MCF 10A (cell line): ENCODE data around the gene RNF111. TPM values are rescaled to one million over a fixed set of nuclear protein-coding genes. Genes with fewer than 3 reads are reported as not detected.

ENCODE experiments used
- BruUV-seq: library from RNA; stranded (reverse); fragments of 400-500 nt; replicated peaks from 2 replicates; lab custom pipeline; 2021; lab: Mats Ljungman, UMichigan
- CTCF ChIA-PET: fragments of 300-600 bp; sonication (Branson Sonifier 250); formaldehyde crosslinking; extraction: SDS; loops from one replicate; lab custom pipeline; 2021; ENCODE audit warnings: antibody characterized with exemption, inconsistent platforms; lab: Yijun Ruan, JAX
- POLR2A ChIA-PET: fragments of 300-600, 350-650 bp; sonication (Branson Sonifier 250); formaldehyde crosslinking; extraction: SDS; loops from one replicate; lab custom pipeline; 2020; ENCODE audit warnings: antibody characterized with exemption, inconsistent platforms; lab: Yijun Ruan, JAX
- DNase-seq: peaks from one replicate; pipeline ENCODE4 v3.0.0-alpha.2; 2018; ENCODE audit not compliant: unreplicated experiment
- H3K27ac Mint-ChIP-seq: one replicate; pipeline ENCODE4 v1.8.0; 2022; ENCODE audit warnings: mild to moderate bottlenecking, low read depth, mixed read lengths; ENCODE audit not compliant: unreplicated experiment
- H3K27me3 Mint-ChIP-seq: one replicate; pipeline ENCODE4 v1.8.0; 2022; ENCODE audit warnings: mixed read lengths; ENCODE audit not compliant: insufficient read depth, unreplicated experiment
- H3K36me3 Mint-ChIP-seq: one replicate; pipeline ENCODE4 v1.8.0; 2022; ENCODE audit warnings: mild to moderate bottlenecking, moderate library complexity, mixed read lengths; ENCODE audit not compliant: insufficient read depth, unreplicated experiment
- H3K4me1 Mint-ChIP-seq: one replicate; pipeline ENCODE4 v1.8.0; 2022; ENCODE audit warnings: mixed read lengths; ENCODE audit not compliant: insufficient read depth, unreplicated experiment
- H3K4me3 Mint-ChIP-seq: one replicate; pipeline ENCODE4 v1.8.0; 2022; ENCODE audit warnings: mild to moderate bottlenecking, moderate library complexity, mixed read lengths; ENCODE audit not compliant: unreplicated experiment
- H3K9me3 Mint-ChIP-seq: one replicate; pipeline ENCODE4 v1.8.0; 2022; ENCODE audit warnings: mixed read lengths; ENCODE audit not compliant: unreplicated experiment
- intact Hi-C: fragments of 100-400 bp; cut with micrococcal nuclease; formaldehyde crosslinking; loops from 2 replicates; pipeline ENCODE4 v1.14.1; 2022
- total RNA-seq: library from RNA; stranded (reverse); gene quantifications from 2 replicates; pipeline ENCODE4 v1.2.3, GENCODE V29; 2022
- TF ChIP-seq, protein P1 (sequence below): fragments of 200-600 bp; IDR thresholded peaks from one replicate; pipeline ENCODE4 v1.8.0; 2022; ENCODE audit warnings: antibody characterized with exemption, mild to moderate bottlenecking; ENCODE audit not compliant: unreplicated experiment

The RNF111 gene
- total RNA-seq, 1 experiment from 2014 or later = 29.2 TPM

DNA sequence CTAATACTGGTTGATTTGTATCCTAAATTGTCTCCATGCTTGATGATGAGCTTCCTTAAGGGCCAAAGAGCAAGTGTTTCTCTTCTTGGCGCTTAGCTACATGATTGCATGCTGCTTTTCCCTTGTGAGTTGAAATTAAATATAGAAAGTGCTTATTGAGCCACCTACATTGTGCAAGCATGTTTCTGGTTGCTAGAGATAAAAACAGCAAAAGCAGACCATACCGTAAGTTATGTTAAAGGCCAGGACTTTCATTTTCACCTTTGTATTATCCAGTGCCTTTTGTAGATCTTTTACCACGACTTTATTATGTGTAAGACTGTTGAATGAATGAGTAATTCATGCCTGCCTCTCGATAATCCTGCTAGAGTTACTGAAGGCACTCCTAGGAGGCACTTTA is 75.6 kb downstream of the RNF111 start:
- Mint-ChIP-seq H3K36me3 (peaks cover 80% of the 10 kb centered on the region), H3K4me3 (no peak overlapping the region), H3K9me3 (no peaks in the 10 kb centered on the region), H3K4me1 (no peaks in the 10 kb centered on the region), H3K27ac (no peak overlapping the region), H3K27me3 (no peaks in the 10 kb centered on the region)
- CTCF ChIA-PET = interaction anchor here (0.8 to 1.2 kb wide), 2 partner anchors 34 to 800 kb away, joined by 3 to 4 read pairs; no protein-coding TSS in a partner anchor
- BruUV-seq = no TSS peak
- no peak for DNase-seq
- POLR2A ChIA-PET = interaction anchor here (0.8 kb wide), 2 partner anchors 11 to 434 kb away, joined by 3 to 4 read pairs; no protein-coding TSS in a partner anchor
- TF ChIP-seq, protein P1, sequence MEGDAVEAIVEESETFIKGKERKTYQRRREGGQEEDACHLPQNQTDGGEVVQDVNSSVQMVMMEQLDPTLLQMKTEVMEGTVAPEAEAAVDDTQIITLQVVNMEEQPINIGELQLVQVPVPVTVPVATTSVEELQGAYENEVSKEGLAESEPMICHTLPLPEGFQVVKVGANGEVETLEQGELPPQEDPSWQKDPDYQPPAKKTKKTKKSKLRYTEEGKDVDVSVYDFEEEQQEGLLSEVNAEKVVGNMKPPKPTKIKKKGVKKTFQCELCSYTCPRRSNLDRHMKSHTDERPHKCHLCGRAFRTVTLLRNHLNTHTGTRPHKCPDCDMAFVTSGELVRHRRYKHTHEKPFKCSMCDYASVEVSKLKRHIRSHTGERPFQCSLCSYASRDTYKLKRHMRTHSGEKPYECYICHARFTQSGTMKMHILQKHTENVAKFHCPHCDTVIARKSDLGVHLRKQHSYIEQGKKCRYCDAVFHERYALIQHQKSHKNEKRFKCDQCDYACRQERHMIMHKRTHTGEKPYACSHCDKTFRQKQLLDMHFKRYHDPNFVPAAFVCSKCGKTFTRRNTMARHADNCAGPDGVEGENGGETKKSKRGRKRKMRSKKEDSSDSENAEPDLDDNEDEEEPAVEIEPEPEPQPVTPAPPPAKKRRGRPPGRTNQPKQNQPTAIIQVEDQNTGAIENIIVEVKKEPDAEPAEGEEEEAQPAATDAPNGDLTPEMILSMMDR = no peak
- intact Hi-C loops = no loop called here

DNA sequence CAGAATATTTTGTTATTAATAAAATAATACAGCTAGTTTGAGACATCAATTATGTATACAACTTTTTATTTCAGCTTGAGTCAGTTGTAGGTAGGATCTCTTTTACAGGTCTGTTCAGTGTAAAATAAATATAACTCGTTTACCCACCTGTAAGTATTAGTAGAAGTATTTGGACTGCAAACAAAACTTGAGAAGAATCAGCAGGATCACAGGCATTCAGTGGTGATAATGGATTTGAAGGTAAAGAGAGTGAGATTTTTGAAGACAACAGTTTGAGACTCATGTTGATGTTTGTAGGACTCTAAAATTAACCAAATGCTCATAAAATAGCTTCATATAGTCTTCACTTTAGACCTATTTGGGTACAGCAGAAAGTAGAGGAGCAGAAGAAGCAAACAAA is 82.0 kb downstream of the RNF111 start:
- intact Hi-C loops = no loop called here
- no TSS peak for BruUV-seq
- ChIA-PET CTCF (interaction anchor here (0.7 to 1.0 kb wide), 2 partner anchors 20 to 543 kb away, joined by 3 to 4 read pairs; no protein-coding TSS in a partner anchor), POLR2A (interaction anchor here (0.6 to 1.3 kb wide), 2 partner anchors 16 to 310 kb away, joined by 3 to 4 read pairs; no protein-coding TSS in a partner anchor)
- no peaks in the 10 kb centered on the region for H3K9me3 Mint-ChIP-seq
- no peak overlapping the region for H3K4me3 Mint-ChIP-seq
- H3K4me1 Mint-ChIP-seq = no peaks in the 10 kb centered on the region
- H3K27ac Mint-ChIP-seq = no peak overlapping the region
- no peaks in the 10 kb centered on the region for H3K27me3 Mint-ChIP-seq
- no peak for DNase-seq
- H3K36me3 Mint-ChIP-seq = peaks cover 85% of the 10 kb centered on the region
- TF ChIP-seq, protein P1 = no peak

DNA sequence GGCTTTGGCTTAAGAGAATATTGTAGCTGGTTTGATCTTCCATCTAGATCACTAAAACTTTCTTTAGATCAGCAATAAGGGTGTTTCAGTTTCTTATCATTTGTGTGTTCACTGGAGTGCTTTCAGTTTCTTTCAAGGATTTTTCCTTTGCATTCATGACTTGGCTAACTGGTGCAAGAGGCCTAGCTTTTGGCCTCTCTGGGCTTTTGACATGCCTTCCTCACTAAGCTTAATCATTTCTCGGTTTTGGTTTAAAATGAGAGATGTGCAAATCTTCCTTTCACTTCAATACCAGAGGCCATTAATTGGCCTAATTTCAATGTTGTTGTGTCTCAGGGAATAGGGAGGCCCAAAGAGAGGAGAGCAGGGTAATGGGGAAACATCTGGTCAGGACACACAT is 87.1 kb downstream of the RNF111 start:
- TF ChIP-seq, protein P1 = no peak
- no peak overlapping the region for H3K4me3 Mint-ChIP-seq
- peaks cover 62% of the 10 kb centered on the region for H3K36me3 Mint-ChIP-seq
- H3K9me3 Mint-ChIP-seq = no peaks in the 10 kb centered on the region
- DNase-seq = no peak
- no TSS peak for BruUV-seq
- POLR2A ChIA-PET = interaction anchor here (1.2 kb wide), 1 partner anchor 8 kb away, joined by 6 read pairs; no protein-coding TSS in a partner anchor
- H3K27me3 Mint-ChIP-seq = no peaks in the 10 kb centered on the region
- CTCF ChIA-PET = interaction anchor here (0.6 to 0.7 kb wide), 2 partner anchors 12 to 14 kb away, joined by 3 to 4 read pairs; no protein-coding TSS in a partner anchor
- intact Hi-C loops = no loop called here
- H3K4me1 Mint-ChIP-seq = no peaks in the 10 kb centered on the region
- no peak overlapping the region for H3K27ac Mint-ChIP-seq

DNA sequence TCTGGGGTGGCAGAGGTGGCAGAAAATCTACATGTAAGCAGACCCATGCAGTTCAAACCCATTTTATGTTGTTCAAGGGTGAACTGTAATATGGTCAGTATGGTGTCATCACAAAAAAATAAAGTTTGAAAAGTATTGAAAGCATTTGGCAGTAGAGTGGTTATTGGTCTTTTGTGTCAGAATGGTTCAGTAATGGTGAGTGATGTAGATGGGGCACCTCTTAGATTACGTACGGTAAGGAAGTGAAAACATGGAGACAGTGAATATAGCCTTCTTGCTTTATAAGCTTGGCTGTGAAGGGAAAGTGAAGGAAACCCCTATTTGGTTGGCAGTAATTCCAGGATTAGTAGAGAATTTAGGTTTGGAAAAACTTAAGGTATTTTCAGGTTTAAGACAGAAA is 100.3 kb downstream of the RNF111 start:
- peak overlapping the region; percentile 30 for H3K27ac Mint-ChIP-seq
- no TSS peak for BruUV-seq
- POLR2A ChIA-PET = no interaction called here
- no peak for DNase-seq
- intact Hi-C loops = no loop called here
- no peaks in the 10 kb centered on the region for H3K9me3 Mint-ChIP-seq
- H3K4me3 Mint-ChIP-seq = no peak overlapping the region
- H3K36me3 Mint-ChIP-seq = peaks cover 79% of the 10 kb centered on the region
- no peaks in the 10 kb centered on the region for H3K27me3 Mint-ChIP-seq
- CTCF ChIA-PET = interaction anchor here (0.7 to 1.4 kb wide), 3 partner anchors 18 to 554 kb away, joined by 3 to 5 read pairs (median 3); no protein-coding TSS in a partner anchor
- no peaks in the 10 kb centered on the region for H3K4me1 Mint-ChIP-seq
- TF ChIP-seq, protein P1 = no peak
